ENCODE measurements around the gene MAGI2. TPM values are rescaled to one million over a fixed set of nuclear protein-coding genes. Genes with fewer than 3 reads are reported as not detected.

MAGI2 gene
- total and polyA plus RNA-seq, 2 of the 13 experiments (the other 11 are each of a cell fraction or from before 2014, with no cell fraction given): 1.5 to 3.8 TPM

GRCh38 chr7:79452032-79452494 is 1.4 kb downstream of the MAGI2 start (continued):
- TF ChIP-seq ZNF512B (CRISPR knock-in tag; IDR thresholded peaks at IDR 0.05; ENCODE audit: borderline replicate concordance): no peak
- no peak for TF ChIP-seq ZNF850 (CRISPR knock-in tag; conservative IDR thresholded peaks at IDR 0.05)
- TF ChIP-seq STAG1 (CRISPR knock-in tag; IDR thresholded peaks at IDR 0.05): no peak
- no peak for TF ChIP-seq ZNF234 (CRISPR knock-in tag; conservative IDR thresholded peaks at IDR 0.05)
- TF ChIP-seq PATZ1 (CRISPR knock-in tag; IDR thresholded peaks at IDR 0.05): peak; percentile 81
- TF ChIP-seq THAP9 (CRISPR knock-in tag; IDR thresholded peaks at IDR 0.05; ENCODE audit: borderline replicate concordance): no peak
- TF ChIP-seq ZNF790 (CRISPR knock-in tag; IDR thresholded peaks at IDR 0.05; ENCODE audit: borderline replicate concordance): peak; percentile 30; the same call in 1 of the 2 replicates
- TF ChIP-seq TBX3 (IDR thresholded peaks at IDR 0.05; ENCODE audit: borderline replicate concordance): peak; percentile 62; the same call in 1 of the 2 replicates
- no peak; the same call in 1 of the 2 replicates for TF ChIP-seq ATF3 (CRISPR knock-in tag; IDR thresholded peaks at IDR 0.05)
- peak; percentile 19; the same call in 1 of the 2 replicates for TF ChIP-seq ZBTB2 (CRISPR knock-in tag; IDR thresholded peaks at IDR 0.05; ENCODE audit: low read depth)
- no peak for TF ChIP-seq ZNF383 (CRISPR knock-in tag; IDR thresholded peaks at IDR 0.05; ENCODE audit: borderline replicate concordance)
- no peak for TF ChIP-seq CBX2 (IDR thresholded peaks at IDR 0.05; ENCODE audit: low read depth, low read length)
- no peak for TF ChIP-seq CBX2 (CRISPR knock-in tag; IDR thresholded peaks at IDR 0.05; ENCODE audit: low read depth)
- TF ChIP-seq ELK4 (CRISPR knock-in tag; IDR thresholded peaks at IDR 0.05; ENCODE audit: borderline replicate concordance): no peak
- TF ChIP-seq ZNF75D (CRISPR knock-in tag; IDR thresholded peaks at IDR 0.05; ENCODE audit: borderline replicate concordance): no peak
- TF ChIP-seq ZNF276 (CRISPR knock-in tag; IDR thresholded peaks at IDR 0.05; ENCODE audit: low read depth): no peak
